Measurements from ENCODE around the gene TRIM72. TPM values are rescaled to one million over a fixed set of nuclear protein-coding genes. Genes with fewer than 3 reads are reported as not detected.

Gene TRIM72
- total and polyA plus RNA-seq, 2 of the 8 experiments (the other 6 are each of a cell fraction or from before 2014, with no cell fraction given), result 0.57 to 2.1 TPM

DNA sequence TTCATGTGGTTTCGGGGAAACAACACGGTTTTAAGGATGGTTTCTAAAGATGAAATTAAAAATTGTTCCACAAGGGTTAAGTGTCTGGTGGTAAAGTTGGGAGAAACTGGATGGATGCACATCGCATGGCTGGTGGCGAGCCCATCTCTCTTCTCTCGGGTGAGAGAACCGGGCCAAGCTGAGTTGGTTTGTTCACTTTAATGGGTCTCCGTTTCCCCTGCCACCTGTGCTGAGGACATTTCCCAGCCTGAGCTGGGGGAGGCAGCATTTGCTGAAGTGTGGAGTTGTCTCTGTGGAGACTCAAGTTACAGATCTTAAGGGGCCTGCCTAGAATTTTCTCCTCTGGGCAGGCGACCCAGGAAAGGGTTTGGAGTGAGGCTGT is 26.1 kb upstream of the TRIM72 start:
- no peak for DNase-seq (ENCODE audit: low read depth in 1 of 2, low spot score in 2 of 2)
- no peak overlapping the region for H3K56ac ChIP-seq (replicated peaks; ENCODE audit: insufficient read length, low read depth, low read length)
- no peak overlapping the region for H2BK5ac ChIP-seq (ENCODE audit: low read depth, low read length)
- H3K4me1 ChIP-seq (replicated peaks in 1 of 4; ENCODE audit: control insufficient read depth in 3 of 4, insufficient read depth in 4 of 4, low read length in 3 of 4), result no peaks in the 10 kb centered on the region; a peak in 3 of 7 replicates
- CTCF ChIA-PET (ENCODE audit: partially characterized antibody), result interaction anchor here (1.0 kb wide), 1 partner anchor 45 kb away, joined by 3 read pairs; no protein-coding TSS in a partner anchor
- WGBS, 2 experiments (ENCODE audit: extremely low coverage in 1 of 2, insufficient coverage in 1 of 2, insufficient read length in 1 of 2, insufficient replicate concordance in 2 of 2, low coverage in 1 of 2, low lambda C conversion rate in 2 of 2, missing lambda C conversion rate in 1 of 2), result 91% methylated on average over 8 of the region's 8 CpGs; no CpG with 5 or more reads in 1 of the 2 experiments
- H2BK20ac ChIP-seq (ENCODE audit: low read length), result no peak overlapping the region
- no peak overlapping the region for H3K27ac ChIP-seq (ENCODE audit: low read depth, low read length)
- no peak overlapping the region for H2AFZ ChIP-seq (ENCODE audit: low read length)
- H3K36me3 ChIP-seq (ENCODE audit: control insufficient read depth in 2 of 4, insufficient read depth in 4 of 4, low read length in 3 of 4), result peaks cover 87 to 100% (median 98%) of the 10 kb centered on the region in 4 experiments
- peaks cover 15% of the 10 kb centered on the region for H3K79me1 ChIP-seq (ENCODE audit: low read depth, low read length)
- H4K8ac ChIP-seq (ENCODE audit: extremely low read depth, insufficient read depth, low read length), result no peak overlapping the region; the same call in 1 of the 2 replicates
- no peak overlapping the region for H3K4ac ChIP-seq (replicated peaks; ENCODE audit: insufficient read length, low read depth, low read length)
- TF ChIP-seq POLR2AphosphoS5 (IDR thresholded peaks at IDR 0.05; ENCODE audit: low read depth, low read length) (peak; percentile 73; the same call in 1 of the 2 replicates), KDM1A (IDR thresholded peaks at IDR 0.05; ENCODE audit: borderline replicate concordance, low read length) (no peak), YY1 (IDR thresholded peaks at IDR 0.05; ENCODE audit: low read depth, low read length) (no peak), SP1 (IDR thresholded peaks at IDR 0.05; ENCODE audit: low read depth, low read length) (no peak)
- H2BK12ac ChIP-seq (ENCODE audit: low read depth, low read length), result no peak overlapping the region
- peaks cover 17 to 77% of the 10 kb centered on the region in 2 experiments for H3K79me2 ChIP-seq (ENCODE audit: control insufficient read depth in 1 of 2, insufficient read depth in 2 of 2, low read length in 2 of 2)
- no peak overlapping the region for H3K23ac ChIP-seq (ENCODE audit: insufficient read length)
- no peaks in the 10 kb centered on the region for H3K23me2 ChIP-seq (ENCODE audit: low read depth, low read length)
- peaks cover 30 to 56% of the 10 kb centered on the region in 2 experiments for H4K20me1 ChIP-seq (replicated peaks in 1 of 2; ENCODE audit: control insufficient read depth in 1 of 2, insufficient read depth in 2 of 2, low read length in 2 of 2)
- no peak for FAIRE-seq
- no peak overlapping the region for H3K4me2 ChIP-seq (ENCODE audit: insufficient read depth in 1 of 2, low read depth in 2 of 2, low read length in 2 of 2)
- H3K18ac ChIP-seq (ENCODE audit: extremely low read depth, low read length), result no peak overlapping the region
- POLR2A ChIA-PET (ENCODE audit: partially characterized antibody), result interaction anchor here (0.7 to 6.9 kb wide), 15 partner anchors 10 to 341 kb away, joined by 3 to 407 read pairs (median 5); partner anchors contain the start of genes FUS, KAT8, PRSS8 and PYCARD
- H3K14ac ChIP-seq (ENCODE audit: insufficient read length), result no peak overlapping the region
- H2BK120ac ChIP-seq (replicated peaks; ENCODE audit: low read depth, low read length), result no peak overlapping the region
- H3K9ac ChIP-seq (replicated peaks in 1 of 4; ENCODE audit: extremely low read depth in 1 of 4, low read depth in 3 of 4, low read length in 3 of 4), result no peak overlapping the region
- no peak overlapping the region for H3K4me3 ChIP-seq (ENCODE audit: extremely low read depth in 1 of 4, insufficient read depth in 2 of 4, low read depth in 3 of 4, low read length in 4 of 4)
- no peak overlapping the region for H2AK5ac ChIP-seq (ENCODE audit: low read depth, low read length)
- H2BK15ac ChIP-seq (ENCODE audit: low read length), result no peak overlapping the region
- no peaks in the 10 kb centered on the region for H3K27me3 ChIP-seq (replicated peaks in 1 of 4; ENCODE audit: control insufficient read depth in 3 of 4, extremely low read depth in 1 of 4, insufficient read depth in 3 of 4, low read length in 3 of 4)
- no peak overlapping the region for H4K91ac ChIP-seq (replicated peaks; ENCODE audit: insufficient read length, low read length)
- H3K9me3 ChIP-seq (ENCODE audit: insufficient read depth in 2 of 2, low read depth in 1 of 2, low read length in 1 of 2), result no peaks in the 10 kb centered on the region
- H4K5ac ChIP-seq (ENCODE audit: insufficient read length, low read depth, low read length), result no peak overlapping the region

All from H1 (cell line).